ENCODE results near the gene IRF9.
"Not testable (repeated sequence)": the region's sequence is repeated elsewhere in the genome, so short reads cannot be mapped to it uniquely, and the experiment has no call there.

DNA sequence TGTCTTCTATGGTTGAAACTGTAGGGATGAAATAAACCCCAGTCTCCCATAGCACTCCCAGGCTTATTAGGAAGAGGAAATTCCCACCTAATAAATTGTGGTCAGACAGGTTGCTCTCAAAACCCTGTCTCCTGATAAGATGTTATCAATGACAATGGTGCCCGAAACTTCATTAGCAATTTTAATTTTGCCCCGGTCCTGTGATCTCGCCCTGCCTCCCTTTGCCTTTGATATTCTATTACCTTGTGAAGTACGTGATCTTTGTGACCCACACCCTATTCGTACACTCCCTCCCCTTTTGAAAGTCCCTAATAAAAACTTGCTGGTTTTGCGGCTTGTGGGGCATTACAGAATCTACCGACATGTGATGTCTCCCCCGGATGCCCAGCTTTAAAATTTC lies 41.5 kb downstream of the IRF9 start:
- TF ChIP-seq CTCF, EP300 (IDR thresholded peaks at IDR 0.05): not testable (repeated sequence)

All from stomach (tissue), 4 donors.